Measurements from ENCODE around the gene FERMT3. TPM values are rescaled to one million over a fixed set of nuclear protein-coding genes. Genes with fewer than 3 reads are reported as not detected.
A peak's percentile ranks its signal among the peaks of the same experiment; 100 is the strongest.

Gene FERMT3
- total RNA-seq, 4 donors from 2014 or later = 2.8 to 10.4 (median 6.1) TPM

DNA sequence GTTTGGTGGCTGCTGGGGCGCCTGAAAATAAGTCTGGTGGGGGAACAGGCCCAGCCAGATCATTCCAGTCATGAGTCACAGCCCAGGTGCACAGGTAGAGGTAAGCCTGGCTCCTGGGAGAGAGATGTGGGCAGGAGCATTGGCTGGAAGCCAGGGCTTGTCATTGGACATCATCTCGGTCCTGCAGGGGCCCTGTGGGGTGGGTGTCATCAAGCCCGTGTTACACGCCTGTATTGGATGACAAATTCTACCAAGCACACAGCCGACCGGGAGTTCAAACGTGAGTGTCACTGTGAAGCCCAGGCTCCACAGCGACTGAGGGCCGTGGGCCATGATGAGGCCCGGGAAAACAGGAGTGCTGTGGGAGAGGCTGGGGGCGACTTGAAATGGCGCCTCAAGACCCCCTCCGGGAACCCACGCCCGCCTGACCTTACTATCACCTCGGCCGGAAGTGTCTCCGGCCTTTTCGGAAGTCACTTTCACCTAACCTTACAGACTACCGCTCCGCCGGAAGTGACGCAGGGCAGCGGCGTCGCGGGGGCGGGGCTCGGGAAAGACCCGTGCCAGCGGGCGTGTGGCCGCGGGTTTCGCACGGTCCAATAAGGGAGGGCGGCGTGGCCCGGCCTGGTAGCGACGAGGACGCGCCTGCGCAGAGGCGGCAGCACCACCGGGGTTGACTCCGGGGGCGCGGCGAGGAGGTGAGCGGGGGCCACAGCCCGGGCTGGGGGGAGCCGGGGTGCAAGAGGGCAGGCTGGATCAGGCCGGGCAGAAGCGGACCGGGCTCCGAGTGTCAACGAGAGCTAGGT, 34.1 kb downstream of the FERMT3 start, which contains the start of gene FKBP2:
Gene FKBP2, plus strand, starts transcription at position 661 of the 806 bp plus-strand sequence. CDS start 1,293 bp downstream, outside the sequence.
- intact Hi-C loops (cut with DNase I; ENCODE audit: low total_unique reads) = loop anchor here (2.0 to 10.0 kb wide), 2 partner anchors 30 to 634 kb away; partner anchors contain the start of gene EHD1
- TF ChIP-seq, protein P1, sequence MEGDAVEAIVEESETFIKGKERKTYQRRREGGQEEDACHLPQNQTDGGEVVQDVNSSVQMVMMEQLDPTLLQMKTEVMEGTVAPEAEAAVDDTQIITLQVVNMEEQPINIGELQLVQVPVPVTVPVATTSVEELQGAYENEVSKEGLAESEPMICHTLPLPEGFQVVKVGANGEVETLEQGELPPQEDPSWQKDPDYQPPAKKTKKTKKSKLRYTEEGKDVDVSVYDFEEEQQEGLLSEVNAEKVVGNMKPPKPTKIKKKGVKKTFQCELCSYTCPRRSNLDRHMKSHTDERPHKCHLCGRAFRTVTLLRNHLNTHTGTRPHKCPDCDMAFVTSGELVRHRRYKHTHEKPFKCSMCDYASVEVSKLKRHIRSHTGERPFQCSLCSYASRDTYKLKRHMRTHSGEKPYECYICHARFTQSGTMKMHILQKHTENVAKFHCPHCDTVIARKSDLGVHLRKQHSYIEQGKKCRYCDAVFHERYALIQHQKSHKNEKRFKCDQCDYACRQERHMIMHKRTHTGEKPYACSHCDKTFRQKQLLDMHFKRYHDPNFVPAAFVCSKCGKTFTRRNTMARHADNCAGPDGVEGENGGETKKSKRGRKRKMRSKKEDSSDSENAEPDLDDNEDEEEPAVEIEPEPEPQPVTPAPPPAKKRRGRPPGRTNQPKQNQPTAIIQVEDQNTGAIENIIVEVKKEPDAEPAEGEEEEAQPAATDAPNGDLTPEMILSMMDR (IDR thresholded peaks at IDR 0.05 in 4 of 5, conservative IDR thresholded peaks at IDR 0.05 in 1 of 5) = no peak
- TF ChIP-seq POLR2A (IDR thresholded peaks at IDR 0.05) = peak; percentile 97 to 98
- in situ Hi-C loops (cut with MboI; ENCODE audit: low sequenced_read_pairs in 4 of 4) = no loop called here
- Histone ChIP-seq H3K27ac (peak within 1 kb of the TSS; percentile 92 to 100 (median 96)), H3K4me1 (peaks cover 33 to 42% of the 10 kb centered on the region in 2 donors), H3K36me3 (peaks cover 0 to 13% of the 10 kb centered on the region in 2 donors), H3K4me3 (peak within 1 kb of the TSS; percentile 85 to 96 (median 91)), H3K27me3 (no peaks in the 10 kb centered on the region), H3K9me3 (no peaks in the 10 kb centered on the region)
- DNase-seq (peak; percentile 94 to 98), ATAC-seq (peak; percentile 64 to 69)

GRCh38 chr11:64241241-64241490, 34.6 kb downstream of the FERMT3 start:
- ATAC-seq = peak; percentile 69 to 71
- H3K4me3 ChIP-seq = peak overlapping the region; percentile 85 to 96 (median 86)
- H3K4me1 ChIP-seq = peaks cover 33 to 43% of the 10 kb centered on the region in 2 donors
- no peak for TF ChIP-seq POLR2A (IDR thresholded peaks at IDR 0.05)
- TF ChIP-seq, protein P1 (IDR thresholded peaks at IDR 0.05 in 4 of 5, conservative IDR thresholded peaks at IDR 0.05 in 1 of 5) = no peak
- H3K36me3 ChIP-seq = peaks cover 0 to 13% of the 10 kb centered on the region in 2 donors
- in situ Hi-C loops (cut with MboI; ENCODE audit: low sequenced_read_pairs in 4 of 4) (no loop called here), intact Hi-C loops (cut with DNase I; ENCODE audit: low total_unique reads) (loop anchor here (2.0 to 10.0 kb wide), 2 partner anchors 30 to 634 kb away; partner anchors contain the start of gene EHD1)
- H3K9me3 ChIP-seq = no peaks in the 10 kb centered on the region
- peak in 1 of 2 donors; percentile 100 for DNase-seq
- H3K27me3 ChIP-seq = no peaks in the 10 kb centered on the region
- H3K27ac ChIP-seq = peak overlapping the region; percentile 92 to 100 (median 96)

DNA sequence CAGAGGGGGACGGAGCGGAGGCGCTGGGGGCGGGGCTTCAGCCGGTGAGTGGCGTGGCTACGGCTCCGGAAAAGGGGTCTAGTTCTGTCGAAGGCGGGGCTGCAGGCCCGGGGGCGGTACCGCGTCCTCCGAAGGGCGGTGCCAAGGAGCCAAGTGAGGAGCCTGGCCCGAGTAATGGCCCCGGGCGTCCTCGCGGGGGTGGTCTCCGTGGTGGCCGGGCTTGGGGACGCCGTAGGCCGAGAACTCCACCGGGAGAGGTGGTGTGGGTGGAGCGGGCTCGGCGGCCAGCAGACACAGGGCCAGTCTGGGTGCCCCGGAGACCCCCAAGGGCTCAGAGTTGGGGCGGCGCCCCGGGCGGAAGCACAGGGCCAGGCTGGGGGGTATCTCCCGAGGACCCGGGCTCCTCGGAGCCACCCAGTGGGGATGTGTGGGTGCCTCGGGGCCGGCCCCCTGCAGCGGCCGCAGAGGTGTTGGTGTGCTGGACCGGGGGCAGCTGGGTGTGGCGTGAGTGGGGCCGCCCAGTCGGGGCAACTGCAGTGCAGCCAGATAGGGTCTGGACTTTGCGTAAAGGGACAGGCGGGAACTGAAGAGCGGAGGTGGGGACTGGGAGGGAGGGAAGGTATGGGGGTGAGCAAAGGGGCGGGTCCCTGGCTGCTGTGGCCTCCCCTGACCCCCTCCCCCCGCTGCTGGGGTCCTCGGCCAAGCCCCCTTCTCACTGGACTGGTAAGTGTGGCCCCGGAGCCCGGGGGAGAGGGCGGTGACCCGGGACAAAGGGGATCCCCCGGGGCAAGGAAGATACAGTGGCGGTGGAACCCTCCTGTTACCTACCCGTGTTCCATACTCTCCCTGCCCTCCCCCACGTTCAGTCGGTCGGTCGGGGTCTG, 35.2 kb downstream of the FERMT3 start:
- H3K4me1 ChIP-seq = peaks cover 33 to 43% of the 10 kb centered on the region in 2 donors
- in situ Hi-C loops (cut with MboI; ENCODE audit: low sequenced_read_pairs in 4 of 4) (no loop called here), intact Hi-C loops (cut with DNase I; ENCODE audit: low total_unique reads) (loop anchor here (2.0 to 10.0 kb wide), 2 partner anchors 29 to 633 kb away; partner anchors contain the start of gene EHD1)
- peaks cover 0 to 13% of the 10 kb centered on the region in 2 donors for H3K36me3 ChIP-seq
- ATAC-seq = peak in 1 of 2 donors; percentile 3
- H3K9me3 ChIP-seq = no peaks in the 10 kb centered on the region
- peak; percentile 77 for TF ChIP-seq POLR2A (IDR thresholded peaks at IDR 0.05)
- TF ChIP-seq, protein P1 (IDR thresholded peaks at IDR 0.05 in 4 of 5, conservative IDR thresholded peaks at IDR 0.05 in 1 of 5) = peak in 1 of 5 experiments; percentile 14
- H3K4me3 ChIP-seq = peak overlapping the region; percentile 85 to 96 (median 91)
- peak overlapping the region; percentile 92 to 100 (median 96) for H3K27ac ChIP-seq
- DNase-seq = peak; percentile 60 to 100
- H3K27me3 ChIP-seq = no peaks in the 10 kb centered on the region

DNA sequence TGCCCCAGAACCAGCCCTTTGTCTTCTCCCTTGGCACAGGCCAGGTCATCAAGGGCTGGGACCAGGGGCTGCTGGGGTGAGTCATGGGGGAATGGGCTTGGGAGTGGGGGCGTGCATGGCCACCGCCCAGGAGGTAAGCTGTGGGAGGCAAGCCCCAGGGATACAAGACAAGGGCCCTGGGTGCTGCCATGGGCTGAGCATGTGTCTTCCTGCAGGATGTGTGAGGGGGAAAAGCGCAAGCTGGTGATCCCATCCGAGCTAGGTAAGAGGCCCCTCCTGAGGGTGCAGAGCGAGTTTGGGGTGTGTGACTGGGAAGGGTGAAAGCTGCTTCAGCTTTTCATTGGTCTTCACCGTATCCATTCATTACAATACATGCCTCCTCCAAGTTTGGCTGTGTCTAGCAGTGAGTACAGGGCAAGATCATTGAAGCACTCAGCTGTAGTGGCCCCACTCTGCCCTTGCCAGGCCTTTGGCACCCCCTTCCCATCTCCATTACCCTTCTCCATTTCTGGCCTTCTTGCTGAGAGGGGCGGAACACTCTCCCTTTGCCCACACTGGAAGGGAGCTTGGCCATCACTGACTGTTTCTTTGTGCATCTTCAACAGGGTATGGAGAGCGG, 36.8 kb downstream of the FERMT3 start:
- ATAC-seq (no peak), DNase-seq (no peak)
- Histone ChIP-seq H3K4me1 (peaks cover 39 to 48% of the 10 kb centered on the region in 2 donors), H3K4me3 (peak overlapping the region in 1 of 4 donors; percentile 85), H3K9me3 (no peaks in the 10 kb centered on the region), H3K27ac (peak overlapping the region; percentile 92 to 100 (median 96)), H3K36me3 (peaks cover 0 to 10% of the 10 kb centered on the region in 2 donors), H3K27me3 (no peaks in the 10 kb centered on the region)
- intact Hi-C loops (cut with DNase I; ENCODE audit: low total_unique reads) (loop anchor here (10.0 kb wide), 1 partner anchor 631 kb away; the partner anchor contains the start of gene EHD1), in situ Hi-C loops (cut with MboI; ENCODE audit: low sequenced_read_pairs in 4 of 4) (no loop called here)
- TF ChIP-seq, protein P1 (IDR thresholded peaks at IDR 0.05 in 4 of 5, conservative IDR thresholded peaks at IDR 0.05 in 1 of 5) = no peak
- no peak for TF ChIP-seq POLR2A (IDR thresholded peaks at IDR 0.05)

All from gastrocnemius medialis (tissue), 4 donors.